ENCODE data around the gene CLECL1. TPM values are rescaled to one million over a fixed set of nuclear protein-coding genes. Genes with fewer than 3 reads are reported as not detected.
A peak's percentile ranks its signal among the peaks of the same experiment; 100 is the strongest.

CLECL1 gene
- total RNA-seq (4.0 TPM), polyA plus RNA-seq (11.2 TPM)
- long read RNA-seq, donor 1, result 0 reads
- long read RNA-seq, donor 2, result 0 reads
- long read RNA-seq, donor 3, partial matches to known transcripts, result 0 of 3 reads
- long read RNA-seq, donor 3, other reads (novel, unspliced or antisense), result 0 of 3 reads
- long read RNA-seq, donor 4, partial matches to known transcripts, result 0 of 1 reads
- long read RNA-seq, donor 4, other reads (novel, unspliced or antisense), result 0 of 1 reads
- long read RNA-seq, donor 5, transcript CLECL1-201 (2 exons, 670 nt), result major isoform, 6 of 6 reads
- long read RNA-seq, donor 5, partial matches to known transcripts, result 0 of 6 reads
- long read RNA-seq, donor 5, other reads (novel, unspliced or antisense), result 0 of 6 reads
- long read RNA-seq, donor 6, partial matches to known transcripts, result 0 of 2 reads
- long read RNA-seq, donor 6, other reads (novel, unspliced or antisense), result 0 of 2 reads
- long read RNA-seq, donor 7, result 0 reads
- long read RNA-seq, donor 8, partial matches to known transcripts, result 0 of 2 reads
- long read RNA-seq, donor 8, other reads (novel, unspliced or antisense), result 0 of 2 reads
- long read RNA-seq, donor 9, partial matches to known transcripts, result 0 of 1 reads
- long read RNA-seq, donor 9, other reads (novel, unspliced or antisense), result 0 of 1 reads
- long read RNA-seq, donor 10, partial matches to known transcripts, result 0 of 4 reads
- long read RNA-seq, donor 10, other reads (novel, unspliced or antisense), result 0 of 4 reads

- H3K36me3 ChIP-seq (ENCODE audit: control insufficient read depth in 2 of 2, insufficient read depth in 2 of 2, low read length in 1 of 2), result no peaks in the 10 kb centered on the region
- WGBS, result 75% methylated on average over 8 of the region's 8 CpGs
- peak within 1 kb of the TSS in 1 of 2 donors; percentile 38 for H3K27ac ChIP-seq (ENCODE audit: low read depth in 1 of 2, low read length in 1 of 2)
- peaks cover 0 to under 1% of the 10 kb centered on the region in 2 donors for H3K4me1 ChIP-seq (ENCODE audit: control insufficient read depth in 2 of 2, insufficient read depth in 2 of 2, low read length in 2 of 2)
- no peak for DNase-seq (ENCODE audit: low read depth in 6 of 9, low spot score in 9 of 9)
- no peaks in the 10 kb centered on the region for H3K9me3 ChIP-seq (ENCODE audit: control insufficient read depth in 2 of 2, insufficient read depth in 1 of 2, low read length in 1 of 2)
- H3K4me3 ChIP-seq (ENCODE audit: low read length in 2 of 2), result no peak within 1 kb of the TSS
- no peaks in the 10 kb centered on the region for H3K27me3 ChIP-seq (ENCODE audit: control insufficient read depth in 2 of 2, insufficient read depth in 1 of 2, low read length in 1 of 2)
Observed at GRCh38 chr12:9732921-9733461, at the start of gene CLECL1. Gene CLECL1 (minus strand): TSS chr12:9733097.

GRCh38 chr12:9781360-9781759 lies 48.5 kb upstream of the CLECL1 start:
- Histone ChIP-seq H3K36me3 (ENCODE audit: control insufficient read depth in 2 of 2, insufficient read depth in 2 of 2, low read length in 1 of 2) (no peaks in the 10 kb centered on the region), H3K4me3 (ENCODE audit: low read length in 2 of 2) (no peak overlapping the region), H3K27me3 (ENCODE audit: control insufficient read depth in 2 of 2, insufficient read depth in 1 of 2, low read length in 1 of 2) (no peaks in the 10 kb centered on the region), H3K4me1 (ENCODE audit: control insufficient read depth in 2 of 2, insufficient read depth in 2 of 2, low read length in 2 of 2) (peaks cover 5 to 7% of the 10 kb centered on the region in 2 donors), H3K9me3 (ENCODE audit: control insufficient read depth in 2 of 2, insufficient read depth in 1 of 2, low read length in 1 of 2) (no peaks in the 10 kb centered on the region), H3K27ac (ENCODE audit: low read depth in 1 of 2, low read length in 1 of 2) (peak overlapping the region in 1 of 2 donors; percentile 15)
- DNase-seq (ENCODE audit: low read depth in 6 of 9, low spot score in 9 of 9), result no peak
- 53% methylated on average over 2 of the region's 2 CpGs for WGBS

- H3K27ac ChIP-seq (ENCODE audit: low read depth in 1 of 2, low read length in 1 of 2), result no peak overlapping the region
- no peak overlapping the region for H3K4me3 ChIP-seq (ENCODE audit: low read length in 2 of 2)
- H3K36me3 ChIP-seq (ENCODE audit: control insufficient read depth in 2 of 2, insufficient read depth in 2 of 2, low read length in 1 of 2), result no peaks in the 10 kb centered on the region
- H3K9me3 ChIP-seq (ENCODE audit: control insufficient read depth in 2 of 2, insufficient read depth in 1 of 2, low read length in 1 of 2), result no peaks in the 10 kb centered on the region
- peaks cover 12 to 14% of the 10 kb centered on the region in 2 donors for H3K4me1 ChIP-seq (ENCODE audit: control insufficient read depth in 2 of 2, insufficient read depth in 2 of 2, low read length in 2 of 2)
- DNase-seq (ENCODE audit: low read depth in 6 of 9, low spot score in 9 of 9), result no peak
- no peaks in the 10 kb centered on the region for H3K27me3 ChIP-seq (ENCODE audit: control insufficient read depth in 2 of 2, insufficient read depth in 1 of 2, low read length in 1 of 2)
- 77% methylated on average over 4 of the region's 4 CpGs for WGBS
Observed at GRCh38 chr12:9779209-9779608, 46.3 kb upstream of the CLECL1 start.

GRCh38 chr12:9776781-9777180 lies 43.9 kb upstream of the CLECL1 start:
- DNase-seq (ENCODE audit: low read depth in 6 of 9, low spot score in 9 of 9), result no peak
- 87% methylated on average over 3 of the region's 3 CpGs for WGBS
- no peak overlapping the region for H3K27ac ChIP-seq (ENCODE audit: low read depth in 1 of 2, low read length in 1 of 2)
- no peaks in the 10 kb centered on the region for H3K27me3 ChIP-seq (ENCODE audit: control insufficient read depth in 2 of 2, insufficient read depth in 1 of 2, low read length in 1 of 2)
- no peaks in the 10 kb centered on the region for H3K36me3 ChIP-seq (ENCODE audit: control insufficient read depth in 2 of 2, insufficient read depth in 2 of 2, low read length in 1 of 2)
- H3K4me3 ChIP-seq (ENCODE audit: low read length in 2 of 2), result no peak overlapping the region
- no peaks in the 10 kb centered on the region for H3K9me3 ChIP-seq (ENCODE audit: control insufficient read depth in 2 of 2, insufficient read depth in 1 of 2, low read length in 1 of 2)
- peaks cover 12 to 16% of the 10 kb centered on the region in 2 donors for H3K4me1 ChIP-seq (ENCODE audit: control insufficient read depth in 2 of 2, insufficient read depth in 2 of 2, low read length in 2 of 2)

- H3K9me3 ChIP-seq (ENCODE audit: control insufficient read depth in 2 of 2, insufficient read depth in 1 of 2, low read length in 1 of 2), result no peaks in the 10 kb centered on the region
- H3K27ac ChIP-seq (ENCODE audit: low read depth in 1 of 2, low read length in 1 of 2), result no peak overlapping the region
- H3K4me1 ChIP-seq (ENCODE audit: control insufficient read depth in 2 of 2, insufficient read depth in 2 of 2, low read length in 2 of 2), result peaks cover 6 to 11% of the 10 kb centered on the region in 2 donors
- peak in 1 of 9 donors; percentile 55 for DNase-seq (ENCODE audit: low read depth in 6 of 9, low spot score in 9 of 9)
- H3K36me3 ChIP-seq (ENCODE audit: control insufficient read depth in 2 of 2, insufficient read depth in 2 of 2, low read length in 1 of 2), result no peaks in the 10 kb centered on the region
- H3K27me3 ChIP-seq (ENCODE audit: control insufficient read depth in 2 of 2, insufficient read depth in 1 of 2, low read length in 1 of 2), result no peaks in the 10 kb centered on the region
- H3K4me3 ChIP-seq (ENCODE audit: low read length in 2 of 2), result no peak overlapping the region
- 42% methylated on average over 2 of the region's 2 CpGs for WGBS
Observed at GRCh38 chr12:9773216-9773877, 40.5 kb upstream of the CLECL1 start.

GRCh38 chr12:9763025-9763424 lies 30.1 kb upstream of the CLECL1 start:
- no peak overlapping the region for H3K4me3 ChIP-seq (ENCODE audit: low read length in 2 of 2)
- H3K27ac ChIP-seq (ENCODE audit: low read depth in 1 of 2, low read length in 1 of 2), result peak overlapping the region; percentile 70 to 94
- 30% methylated on average over 2 of the region's 2 CpGs for WGBS
- H3K4me1 ChIP-seq (ENCODE audit: control insufficient read depth in 2 of 2, insufficient read depth in 2 of 2, low read length in 2 of 2), result peaks cover 6 to 31% of the 10 kb centered on the region in 2 donors
- no peaks in the 10 kb centered on the region for H3K36me3 ChIP-seq (ENCODE audit: control insufficient read depth in 2 of 2, insufficient read depth in 2 of 2, low read length in 1 of 2)
- no peaks in the 10 kb centered on the region for H3K9me3 ChIP-seq (ENCODE audit: control insufficient read depth in 2 of 2, insufficient read depth in 1 of 2, low read length in 1 of 2)
- no peaks in the 10 kb centered on the region for H3K27me3 ChIP-seq (ENCODE audit: control insufficient read depth in 2 of 2, insufficient read depth in 1 of 2, low read length in 1 of 2)
- peak in 2 of 9 donors; percentile 30 to 57 for DNase-seq (ENCODE audit: low read depth in 6 of 9, low spot score in 9 of 9)

- 70% methylated on average over 5 of the region's 5 CpGs for WGBS
- H3K4me1 ChIP-seq (ENCODE audit: control insufficient read depth in 2 of 2, insufficient read depth in 2 of 2, low read length in 2 of 2), result peaks cover 6 to 31% of the 10 kb centered on the region in 2 donors
- no peaks in the 10 kb centered on the region for H3K27me3 ChIP-seq (ENCODE audit: control insufficient read depth in 2 of 2, insufficient read depth in 1 of 2, low read length in 1 of 2)
- no peak overlapping the region for H3K4me3 ChIP-seq (ENCODE audit: low read length in 2 of 2)
- no peaks in the 10 kb centered on the region for H3K36me3 ChIP-seq (ENCODE audit: control insufficient read depth in 2 of 2, insufficient read depth in 2 of 2, low read length in 1 of 2)
- H3K27ac ChIP-seq (ENCODE audit: low read depth in 1 of 2, low read length in 1 of 2), result peak overlapping the region in 1 of 2 donors; percentile 94
- H3K9me3 ChIP-seq (ENCODE audit: control insufficient read depth in 2 of 2, insufficient read depth in 1 of 2, low read length in 1 of 2), result no peaks in the 10 kb centered on the region
- DNase-seq (ENCODE audit: low read depth in 6 of 9, low spot score in 9 of 9), result peak in 1 of 9 donors; percentile 54
Observed at GRCh38 chr12:9762369-9762768, 29.5 kb upstream of the CLECL1 start.

- 14% methylated on average over 4 of the region's 4 CpGs for WGBS
- no peaks in the 10 kb centered on the region for H3K9me3 ChIP-seq (ENCODE audit: control insufficient read depth in 2 of 2, insufficient read depth in 1 of 2, low read length in 1 of 2)
- no peaks in the 10 kb centered on the region for H3K36me3 ChIP-seq (ENCODE audit: control insufficient read depth in 2 of 2, insufficient read depth in 2 of 2, low read length in 1 of 2)
- peak overlapping the region; percentile 48 to 60 for H3K4me3 ChIP-seq (ENCODE audit: low read length in 2 of 2)
- no peaks in the 10 kb centered on the region for H3K27me3 ChIP-seq (ENCODE audit: control insufficient read depth in 2 of 2, insufficient read depth in 1 of 2, low read length in 1 of 2)
- peak overlapping the region; percentile 84 to 94 for H3K27ac ChIP-seq (ENCODE audit: low read depth in 1 of 2, low read length in 1 of 2)
- peak in 2 of 9 donors; percentile 57 to 83 for DNase-seq (ENCODE audit: low read depth in 6 of 9, low spot score in 9 of 9)
- H3K4me1 ChIP-seq (ENCODE audit: control insufficient read depth in 2 of 2, insufficient read depth in 2 of 2, low read length in 2 of 2), result peaks cover 6 to 31% of the 10 kb centered on the region in 2 donors
Observed at GRCh38 chr12:9761419-9761781, 28.5 kb upstream of the CLECL1 start.

Measured in thymus (tissue), 14 donors.